Neural cell (in vitro differentiated cells): ENCODE measurements around the gene SCAI.

Experiments
- CTCF ChIP-seq: fragments of 450-650 bp; IDR thresholded peaks from 2 replicates; pipeline ENCODE4 v1.5.1; 2014; ENCODE audit warnings: antibody characterized with exemption, mild to moderate bottlenecking, moderate library complexity; ENCODE audit not compliant: poor library complexity, severe bottlenecking
- EZH2 ChIP-seq: fragments of 200-600, 300-800 bp; shearing (Covaris generic), sonication (generic); IDR thresholded peaks from 2 replicates; pipeline ENCODE4 v1.6.1; 2014; ENCODE audit warnings: antibody characterized with exemption, low read length, borderline replicate concordance, mild to moderate bottlenecking; ENCODE audit not compliant: insufficient read depth, poor library complexity, severe bottlenecking
- SMC3 ChIP-seq: fragments of 450-650 bp; conservative IDR thresholded peaks from 2 replicates; pipeline ENCODE4 v1.6.1; 2014; ENCODE audit warnings: antibody characterized with exemption, mild to moderate bottlenecking, moderate library complexity; ENCODE audit not compliant: poor library complexity
- TAF1 ChIP-seq: IDR thresholded peaks from 2 replicates; pipeline ENCODE4 v1.6.1; 2012; ENCODE audit warnings: low read depth

GRCh38 chr9:125183561-125183960 lies 40.2 kb upstream of the SCAI start:
- TF ChIP-seq CTCF (no peak), SMC3 (no peak), EZH2 (no peak), TAF1 (no peak)
